ENCODE data around the gene HOXC4.

HOXC4 gene

GRCh38 chr12:54054742-54055194, 1.1 kb downstream of the HOXC4 start (continued):
- TF ChIP-seq ATF2 (tag by site-specific recombination; IDR thresholded peaks at IDR 0.05; ENCODE audit: low read depth) = no peak

GRCh38 chr12:54055552-54055951, 1.9 kb downstream of the HOXC4 start:
- POLR2A ChIA-PET = interaction anchor here (1.4 kb wide), 1 partner anchor 16 kb away, joined by 3 read pairs; no protein-coding TSS in a partner anchor
- CTCF ChIA-PET = interaction anchor here (0.7 to 2.6 kb wide), 5 partner anchors 23 to 134 kb away, joined by 3 to 12 read pairs (median 4); partner anchors contain the start of gene HOXC5
- H3K4me3 ChIP-seq (ENCODE audit: low read depth, low read length) = 0 out of 2 replicates have a peak overlapping the region, but pooled peaks have one; percentile 4

GRCh38 chr12:54056110-54056509, 2.5 kb downstream of the HOXC4 start:
- peaks cover 0 to 19% of the 10 kb centered on the region in 2 experiments; a peak in 1 of 3 replicates for H3K36me3 ChIP-seq (ENCODE audit: control insufficient read depth in 2 of 2, insufficient read depth in 1 of 2, low read length in 2 of 2)
- H3K9me3 ChIP-seq (ENCODE audit: control insufficient read depth, insufficient read depth, low read depth, low read length) = no peaks in the 10 kb centered on the region
- peaks cover 70% of the 10 kb centered on the region for H3K4me1 ChIP-seq (ENCODE audit: control insufficient read depth, insufficient read depth, low read length)
- POLR2A ChIA-PET = interaction anchor here (0.5 to 1.4 kb wide), 3 partner anchors 14 to 70 kb away, joined by 3 to 4 read pairs (median 3); no protein-coding TSS in a partner anchor
- no peak overlapping the region for H3K4me3 ChIP-seq (ENCODE audit: low read depth, low read length)
- peak overlapping the region; percentile 21; the same call in 1 of the 2 replicates for H3K27ac ChIP-seq (ENCODE audit: extremely low read depth, low read depth, low read length)
- CTCF ChIA-PET = interaction anchor here (0.6 to 2.6 kb wide), 5 partner anchors 16 to 134 kb away, joined by 3 to 12 read pairs (median 5); partner anchors contain the start of gene HOXC5
- TF ChIP-seq ZNF366 (tag by site-specific recombination; conservative IDR thresholded peaks at IDR 0.05) = peak; percentile 79
- TF ChIP-seq ZNF629 (tag by site-specific recombination; IDR thresholded peaks at IDR 0.05) = no peak
- no peak for TF ChIP-seq ZNF830 (tag by site-specific recombination; IDR thresholded peaks at IDR 0.05; ENCODE audit: low read depth)
- TF ChIP-seq ZNF266 (tag by site-specific recombination; IDR thresholded peaks at IDR 0.05; ENCODE audit: low read depth) = no peak
- TF ChIP-seq ZNF555 (tag by site-specific recombination; conservative IDR thresholded peaks at IDR 0.05) = no peak
- TF ChIP-seq ZIC2 (tag by site-specific recombination; IDR thresholded peaks at IDR 0.05) = no peak
- peak; percentile 73; the same call in 1 of the 2 replicates for TF ChIP-seq ZBTB48 (tag by site-specific recombination; IDR thresholded peaks at IDR 0.05)
- TF ChIP-seq TSHZ1 (tag by site-specific recombination; IDR thresholded peaks at IDR 0.05; ENCODE audit: borderline replicate concordance) = no peak
- no peak for TF ChIP-seq ZNF768 (tag by site-specific recombination; IDR thresholded peaks at IDR 0.05)
- TF ChIP-seq GLI4 (tag by site-specific recombination; IDR thresholded peaks at IDR 0.05) = no peak
- TF ChIP-seq TCF7L2 (IDR thresholded peaks at IDR 0.05; ENCODE audit: borderline replicate concordance, low read depth, low read length) = no peak
- TF ChIP-seq BCL6B (tag by site-specific recombination; IDR thresholded peaks at IDR 0.05) = no peak
- no peak for TF ChIP-seq KLF9 (tag by site-specific recombination; IDR thresholded peaks at IDR 0.05; ENCODE audit: low read depth)
- no peak for TF ChIP-seq OVOL3 (tag by site-specific recombination; IDR thresholded peaks at IDR 0.05)

More at GRCh38 chr12:54055552-54055951, 1.9 kb downstream of the HOXC4 start:
- H3K27ac ChIP-seq (ENCODE audit: extremely low read depth, low read depth, low read length) = peak overlapping the region; percentile 21; the same call in 1 of the 2 replicates
- H3K4me1 ChIP-seq (ENCODE audit: control insufficient read depth, insufficient read depth, low read length) = peaks cover 74% of the 10 kb centered on the region
- no peaks in the 10 kb centered on the region for H3K9me3 ChIP-seq (ENCODE audit: control insufficient read depth, insufficient read depth, low read depth, low read length)
- H3K36me3 ChIP-seq (ENCODE audit: control insufficient read depth in 2 of 2, insufficient read depth in 1 of 2, low read length in 2 of 2) = peaks cover 0 to 19% of the 10 kb centered on the region in 2 experiments; a peak in 1 of 3 replicates
- TF ChIP-seq ZFP3 (tag by site-specific recombination; IDR thresholded peaks at IDR 0.05; ENCODE audit: low read depth) = no peak
- TF ChIP-seq GFI1B (tag by site-specific recombination; IDR thresholded peaks at IDR 0.05) = no peak
- TF ChIP-seq ZNF610 (tag by site-specific recombination; IDR thresholded peaks at IDR 0.05; ENCODE audit: borderline replicate concordance) = no peak
- peak; percentile 82 for TF ChIP-seq EGR2 (tag by site-specific recombination; IDR thresholded peaks at IDR 0.05; ENCODE audit: low read depth)
- TF ChIP-seq ZFHX2 (tag by site-specific recombination; conservative IDR thresholded peaks at IDR 0.05) = peak; percentile 69
- TF ChIP-seq ZNF23 (tag by site-specific recombination; IDR thresholded peaks at IDR 0.05; ENCODE audit: borderline replicate concordance) = no peak
- TF ChIP-seq ZNF138 (tag by site-specific recombination; IDR thresholded peaks at IDR 0.05; ENCODE audit: borderline replicate concordance) = no peak
- no peak for TF ChIP-seq ZNF654 (tag by site-specific recombination; IDR thresholded peaks at IDR 0.05; ENCODE audit: low read depth)
- TF ChIP-seq ZNF560 (tag by site-specific recombination; IDR thresholded peaks at IDR 0.05; ENCODE audit: borderline replicate concordance) = no peak
- TF ChIP-seq GLIS1 (tag by site-specific recombination; IDR thresholded peaks at IDR 0.05) = no peak
- peak; percentile 66 for TF ChIP-seq ZNF398 (tag by site-specific recombination; IDR thresholded peaks at IDR 0.05)

Data from HEK293 (cell line).